ENCODE measurements around the gene ZMIZ1.

ZMIZ1 gene

GRCh38 chr10:79349072-79349491 lies 280.3 kb downstream of the ZMIZ1 start:
- DNase-seq = no peak

- no peak for DNase-seq
These were observed 281.1 kb downstream of the ZMIZ1 start for GRCh38 chr10:79349766-79350406.

- DNase-seq = no peak
These were observed 281.8 kb downstream of the ZMIZ1 start for GRCh38 chr10:79350407-79351154.

- DNase-seq = no peak
These were observed 282.6 kb downstream of the ZMIZ1 start for GRCh38 chr10:79351332-79351731.

- DNase-seq = no peak
These were observed 283.5 kb downstream of the ZMIZ1 start for GRCh38 chr10:79352035-79352877.

- DNase-seq = peak; percentile 75
These were observed 284.2 kb downstream of the ZMIZ1 start for GRCh38 chr10:79353000-79353406.

- DNase-seq = no peak
These were observed 285.0 kb downstream of the ZMIZ1 start for GRCh38 chr10:79353726-79354125.

- peak; percentile 64 for DNase-seq
These were observed 285.4 kb downstream of the ZMIZ1 start for GRCh38 chr10:79354141-79354540.

- no peak for DNase-seq
These were observed 285.8 kb downstream of the ZMIZ1 start for GRCh38 chr10:79354615-79355014.

- peak; percentile 56 for DNase-seq
These were observed 286.8 kb downstream of the ZMIZ1 start for GRCh38 chr10:79355420-79356017.

- DNase-seq = peak; percentile 78
These were observed 287.3 kb downstream of the ZMIZ1 start for GRCh38 chr10:79356104-79356503.

- no peak for DNase-seq
These were observed 288.4 kb downstream of the ZMIZ1 start for GRCh38 chr10:79357180-79357579.

- no peak for DNase-seq
These were observed 290.0 kb downstream of the ZMIZ1 start for GRCh38 chr10:79358811-79359210.

GRCh38 chr10:79359816-79360498 lies 291.2 kb downstream of the ZMIZ1 start:
- no peak for DNase-seq

- no peak for DNase-seq
These were observed 292.0 kb downstream of the ZMIZ1 start for GRCh38 chr10:79360499-79361342.

- peak; percentile 31 for DNase-seq
These were observed 293.1 kb downstream of the ZMIZ1 start for GRCh38 chr10:79361726-79362397.

Measured in inflammatory macrophage treated with lipopolysaccharide for 4 hours (primary cell).